GM12873 (cell line): Measurements from ENCODE around the gene FOXC2.

ENCODE experiments used
- TF ChIP-seq, protein P1 (sequence below): IDR thresholded peaks from 2 replicates; pipeline ENCODE4 v1.5.1; 2012; ENCODE audit warnings: low read depth, mild to moderate bottlenecking, moderate library complexity, low read length, control low read depth; ENCODE audit not compliant: insufficient read depth; ENCODE audit errors: missing control alignments

Gene FOXC2

DNA sequence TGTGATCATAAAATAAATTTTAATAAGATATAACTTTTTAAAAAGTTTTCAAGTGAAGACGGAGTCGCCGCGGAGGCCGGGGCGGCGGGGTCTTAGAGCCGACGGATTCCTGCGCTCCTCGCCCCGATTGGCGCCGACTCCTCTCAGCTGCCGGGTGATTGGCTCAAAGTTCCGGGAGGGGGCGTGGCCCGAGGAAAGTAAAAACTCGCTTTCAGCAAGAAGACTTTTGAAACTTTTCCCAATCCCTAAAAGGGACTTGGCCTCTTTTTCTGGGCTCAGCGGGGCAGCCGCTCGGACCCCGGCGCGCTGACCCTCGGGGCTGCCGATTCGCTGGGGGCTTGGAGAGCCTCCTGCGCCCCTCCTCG is at the start of gene FOXC2:
TSS of gene FOXC2 (plus strand) at position 229 of the 365 bp plus-strand sequence. CDS start 507 bp downstream, outside the sequence.
- TF ChIP-seq, protein P1, sequence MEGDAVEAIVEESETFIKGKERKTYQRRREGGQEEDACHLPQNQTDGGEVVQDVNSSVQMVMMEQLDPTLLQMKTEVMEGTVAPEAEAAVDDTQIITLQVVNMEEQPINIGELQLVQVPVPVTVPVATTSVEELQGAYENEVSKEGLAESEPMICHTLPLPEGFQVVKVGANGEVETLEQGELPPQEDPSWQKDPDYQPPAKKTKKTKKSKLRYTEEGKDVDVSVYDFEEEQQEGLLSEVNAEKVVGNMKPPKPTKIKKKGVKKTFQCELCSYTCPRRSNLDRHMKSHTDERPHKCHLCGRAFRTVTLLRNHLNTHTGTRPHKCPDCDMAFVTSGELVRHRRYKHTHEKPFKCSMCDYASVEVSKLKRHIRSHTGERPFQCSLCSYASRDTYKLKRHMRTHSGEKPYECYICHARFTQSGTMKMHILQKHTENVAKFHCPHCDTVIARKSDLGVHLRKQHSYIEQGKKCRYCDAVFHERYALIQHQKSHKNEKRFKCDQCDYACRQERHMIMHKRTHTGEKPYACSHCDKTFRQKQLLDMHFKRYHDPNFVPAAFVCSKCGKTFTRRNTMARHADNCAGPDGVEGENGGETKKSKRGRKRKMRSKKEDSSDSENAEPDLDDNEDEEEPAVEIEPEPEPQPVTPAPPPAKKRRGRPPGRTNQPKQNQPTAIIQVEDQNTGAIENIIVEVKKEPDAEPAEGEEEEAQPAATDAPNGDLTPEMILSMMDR: no peak

DNA sequence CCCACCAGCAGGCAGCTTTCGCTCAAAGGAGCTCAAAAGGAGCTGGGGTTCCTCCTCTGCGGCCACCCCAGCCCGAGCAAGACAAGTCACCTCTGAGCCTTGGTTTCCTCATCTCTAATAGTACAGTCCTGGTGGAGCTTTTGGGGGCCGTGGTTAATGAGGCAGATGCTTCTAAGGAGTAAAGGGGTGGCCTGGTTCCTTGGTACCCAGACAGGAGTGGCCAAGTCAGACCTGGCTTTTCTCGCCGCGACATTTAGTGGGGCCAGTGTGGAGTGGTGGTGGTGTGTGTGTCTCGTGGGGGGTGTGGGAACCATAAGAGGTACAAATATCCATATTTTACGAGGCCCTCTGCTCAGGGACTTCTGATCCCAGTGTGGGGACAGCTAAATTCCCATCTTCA is 49.6 kb upstream of the FOXC2 start:
- TF ChIP-seq, protein P1: no peak

DNA sequence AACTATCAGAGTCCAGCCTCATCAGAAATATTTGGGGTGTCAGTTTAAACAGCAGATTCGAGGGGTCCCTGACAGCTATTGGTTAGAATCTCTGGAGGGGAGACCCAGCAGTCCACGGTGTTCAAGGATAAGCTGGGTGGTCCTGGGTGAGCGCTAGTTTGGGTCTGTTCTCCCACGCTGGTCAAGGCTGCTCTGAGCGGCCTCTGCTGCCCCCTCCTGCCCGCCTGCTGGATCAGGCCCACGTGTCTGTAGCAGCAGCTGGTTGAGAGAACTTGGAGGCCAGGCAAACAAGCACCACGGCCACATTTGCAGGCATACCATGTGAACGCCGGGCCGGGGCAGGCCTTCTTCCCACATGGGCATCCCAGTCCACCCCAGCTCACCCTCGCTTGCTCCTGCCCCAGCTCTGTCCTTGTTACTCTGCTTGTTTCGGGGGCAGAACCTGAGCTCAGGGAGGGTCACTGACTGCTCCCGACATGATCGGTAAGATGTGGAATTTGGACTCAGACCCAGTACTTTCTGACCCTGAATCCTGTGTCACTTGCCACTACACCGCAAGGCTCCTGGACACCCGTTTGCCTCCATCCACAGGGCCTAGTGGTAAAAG is 48.9 kb upstream of the FOXC2 start:
- TF ChIP-seq, protein P1: peak; percentile 64

DNA sequence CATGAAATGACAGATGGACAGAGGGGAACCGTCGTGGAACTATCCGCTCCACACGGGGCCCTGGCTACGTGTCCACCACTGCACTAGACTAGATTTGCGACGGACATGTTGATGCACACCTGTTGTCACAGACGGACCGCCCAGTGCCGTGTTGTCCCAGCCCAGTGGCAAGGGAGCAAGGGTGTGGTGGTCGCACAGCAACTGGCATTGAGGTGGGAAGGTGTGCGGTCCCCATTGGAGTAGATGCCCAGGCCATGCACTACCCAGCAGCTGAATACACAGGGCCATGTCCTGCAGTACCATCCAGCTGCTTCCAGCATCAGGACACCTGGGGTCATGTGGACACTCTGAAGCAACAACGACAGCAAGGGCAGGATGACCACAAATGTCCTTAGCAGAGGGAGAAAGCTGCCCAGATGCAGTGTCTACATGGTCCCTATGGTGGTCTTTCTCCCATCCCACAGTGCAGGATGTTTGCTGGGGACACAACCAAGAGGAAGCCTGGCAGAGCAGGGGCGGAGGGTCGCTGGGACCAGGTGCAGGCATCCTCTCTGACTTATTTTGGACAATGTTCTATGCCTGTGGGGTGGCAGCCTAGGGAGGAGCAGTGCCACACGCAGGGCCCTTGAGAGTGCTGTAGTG is 47.5 kb upstream of the FOXC2 start:
- TF ChIP-seq, protein P1: no peak

DNA sequence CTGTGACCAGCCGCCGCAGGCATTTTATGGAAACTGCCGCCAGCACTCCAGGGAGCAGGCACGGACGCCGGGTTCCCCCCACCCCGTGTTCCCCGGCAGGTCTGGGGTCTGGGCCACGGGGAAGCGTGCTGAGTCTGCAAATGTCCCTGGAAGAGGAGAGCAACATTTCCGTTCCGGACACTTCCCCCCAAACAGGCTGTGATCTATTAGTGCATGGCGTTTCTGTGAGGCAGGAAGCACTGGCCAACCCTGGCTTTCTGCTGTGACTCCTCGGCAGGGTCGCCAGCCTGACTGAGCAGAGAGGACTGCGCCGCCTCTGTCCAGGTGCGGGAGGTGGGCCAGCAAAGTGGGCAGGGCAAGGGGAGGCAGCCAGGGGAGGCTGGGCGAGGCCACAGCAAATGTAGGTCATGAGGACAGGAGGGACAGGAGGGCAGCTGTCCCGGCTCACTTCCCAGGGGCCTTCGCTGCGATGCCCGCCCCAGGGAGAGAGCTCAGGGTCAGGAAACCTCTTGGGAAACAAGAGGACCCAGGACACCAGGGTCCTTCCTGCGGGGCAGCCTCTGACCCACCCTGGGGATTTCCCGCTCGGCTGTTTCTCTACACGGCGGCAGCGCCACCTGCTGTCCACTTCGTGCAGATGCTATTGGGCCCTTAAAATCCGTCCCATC is 46.8 kb upstream of the FOXC2 start:
- TF ChIP-seq, protein P1: peak; percentile 89

DNA sequence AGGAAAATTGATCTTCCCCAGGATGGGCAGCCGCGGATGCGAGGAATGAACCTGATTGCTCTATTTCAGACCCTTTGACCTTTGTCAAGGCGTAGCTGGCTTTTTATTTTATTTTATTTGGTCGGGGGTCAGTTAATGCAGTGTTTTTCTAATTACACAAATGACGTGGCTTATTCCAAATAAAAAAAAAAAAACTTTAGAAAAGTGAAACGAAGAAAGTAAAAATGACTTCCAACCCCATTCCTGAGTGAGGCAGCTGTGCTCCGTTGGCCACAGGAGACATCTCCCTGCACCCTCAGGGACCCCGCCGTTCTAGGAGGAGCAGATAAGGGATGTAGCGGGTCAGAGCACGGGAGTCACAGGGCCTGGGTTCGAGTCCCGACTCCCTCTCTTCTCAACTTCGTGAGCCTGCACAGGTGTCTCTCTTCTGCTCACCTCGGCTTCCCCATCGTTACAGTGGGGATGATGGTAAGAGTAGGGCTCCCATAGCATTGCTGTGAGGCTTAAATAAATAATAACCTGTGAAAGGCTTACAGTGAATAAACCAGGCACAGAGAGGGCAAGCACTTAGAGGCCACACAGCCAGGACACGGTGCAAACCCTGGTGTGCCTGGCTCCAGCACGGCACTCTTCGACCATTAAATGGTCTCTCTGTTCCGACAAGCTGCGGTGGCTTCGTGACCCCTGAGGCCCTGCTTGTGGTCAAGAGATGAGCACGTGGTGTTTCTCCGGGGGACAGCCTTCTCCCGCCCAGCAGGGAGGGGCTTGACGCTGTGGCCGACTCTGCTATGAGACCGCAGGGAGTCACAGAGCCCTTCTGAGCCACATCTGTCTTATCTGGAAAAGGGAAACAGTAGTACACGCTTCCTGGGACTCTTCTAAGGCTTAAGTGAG is 46.1 kb upstream of the FOXC2 start:
- TF ChIP-seq, protein P1: no peak
